Measurements from ENCODE around the gene CRK. TPM values are rescaled to one million over a fixed set of nuclear protein-coding genes. Genes with fewer than 3 reads are reported as not detected.
"Not testable (repeated sequence)": the region's sequence is repeated elsewhere in the genome, so short reads cannot be mapped to it uniquely, and the experiment has no call there.

The CRK gene
- total RNA-seq, 2 experiments from 2014 or later, result 20.6 to 21.3 TPM

- ChIA-PET CTCF (interaction anchor here (1.4 kb wide), 1 partner anchor 36 kb away, joined by 3 read pairs; no protein-coding TSS in a partner anchor), POLR2A (interaction anchor here (0.5 to 0.6 kb wide), 2 partner anchors 12 to 113 kb away, joined by 3 to 5 read pairs; no protein-coding TSS in a partner anchor)
Measured at GRCh38 chr17:1402262-1402586, 53.8 kb downstream of the CRK start.

- ChIA-PET CTCF (interaction anchor here (0.6 to 2.1 kb wide), 6 partner anchors 8 to 115 kb away, joined by 3 to 9 read pairs (median 6); no protein-coding TSS in a partner anchor), POLR2A (interaction anchor here (0.6 to 2.1 kb wide), 7 partner anchors 8 to 163 kb away, joined by 3 to 6 read pairs (median 4); partner anchors contain the start of gene PITPNA)
Measured at GRCh38 chr17:1399679-1400512, 56.1 kb downstream of the CRK start, which contains the start of gene YWHAE. Gene YWHAE (minus strand): TSS chr17:1400222. CDS start chr17:1400110, 112 bp downstream.

- ChIA-PET POLR2A (interaction anchor here (1.4 to 2.1 kb wide), 3 partner anchors 7 to 37 kb away, joined by 4 to 5 read pairs (median 5); no protein-coding TSS in a partner anchor), CTCF (interaction anchor here (1.2 to 2.0 kb wide), 3 partner anchors 27 to 116 kb away, joined by 3 to 9 read pairs (median 5); no protein-coding TSS in a partner anchor)
Measured at GRCh38 chr17:1398931-1399678, 56.9 kb downstream of the CRK start.

- POLR2A ChIA-PET, result interaction anchor here (1.0 kb wide), 1 partner anchor 36 kb away, joined by 3 read pairs; no protein-coding TSS in a partner anchor
- CTCF ChIA-PET, result interaction anchor here (4.7 kb wide), 1 partner anchor 33 kb away, joined by 17 read pairs; no protein-coding TSS in a partner anchor
Measured at GRCh38 chr17:1398028-1398427, 58.0 kb downstream of the CRK start.

- CTCF ChIA-PET, result interaction anchor here (0.5 to 4.7 kb wide), 2 partner anchors 31 to 171 kb away, joined by 4 to 17 read pairs; no protein-coding TSS in a partner anchor
- POLR2A ChIA-PET, result not testable (repeated sequence)
Measured at GRCh38 chr17:1395876-1396665, 60.0 kb downstream of the CRK start.

- CTCF ChIA-PET, result interaction anchor here (0.7 to 2.8 kb wide), 4 partner anchors 9 to 58 kb away, joined by 3 to 14 read pairs (median 6); partner anchors contain the start of gene YWHAE
- POLR2A ChIA-PET, result interaction anchor here (1.6 kb wide), 1 partner anchor 8 kb away, joined by 5 read pairs; the partner anchor contains the start of gene YWHAE
Measured at GRCh38 chr17:1391577-1391976, 64.5 kb downstream of the CRK start.

GRCh38 chr17:1390432-1391367 lies 65.3 kb downstream of the CRK start:
- CTCF ChIA-PET, result interaction anchor here (0.6 to 2.8 kb wide), 5 partner anchors 10 to 57 kb away, joined by 3 to 14 read pairs (median 5); partner anchors contain the start of gene YWHAE
- POLR2A ChIA-PET, result interaction anchor here (0.6 to 1.6 kb wide), 3 partner anchors 9 to 14 kb away, joined by 5 to 7 read pairs (median 5); partner anchors contain the start of gene YWHAE

- CTCF ChIA-PET, result interaction anchor here (0.7 kb wide), 2 partner anchors 22 to 105 kb away, joined by 3 to 4 read pairs; no protein-coding TSS in a partner anchor
- POLR2A ChIA-PET, result not testable (repeated sequence)
Measured at GRCh38 chr17:1387490-1388227, 68.4 kb downstream of the CRK start.

GRCh38 chr17:1386675-1387190 lies 69.3 kb downstream of the CRK start:
- CTCF ChIA-PET, POLR2A ChIA-PET: not testable (repeated sequence)

GRCh38 chr17:1386265-1386664 lies 69.8 kb downstream of the CRK start:
- ChIA-PET POLR2A (no interaction called here), CTCF (interaction anchor here (0.6 kb wide), 1 partner anchor 14 kb away, joined by 3 read pairs; the partner anchor contains the start of gene YWHAE)

GRCh38 chr17:1385861-1386260 lies 70.2 kb downstream of the CRK start:
- ChIA-PET CTCF (interaction anchor here (0.6 kb wide), 1 partner anchor 14 kb away, joined by 3 read pairs; the partner anchor contains the start of gene YWHAE), POLR2A (no interaction called here)

- ChIA-PET POLR2A (no interaction called here), CTCF (no interaction called here)
Measured at GRCh38 chr17:1384905-1385435, 71.1 kb downstream of the CRK start.

- ChIA-PET POLR2A (interaction anchor here (0.8 kb wide), 1 partner anchor 15 kb away, joined by 3 read pairs; no protein-coding TSS in a partner anchor), CTCF (interaction anchor here (0.8 to 2.7 kb wide), 2 partner anchors 11 to 15 kb away, joined by 3 to 12 read pairs; no protein-coding TSS in a partner anchor)
Measured at GRCh38 chr17:1379930-1380313, 76.1 kb downstream of the CRK start.

- ChIA-PET POLR2A (interaction anchor here (0.6 to 0.8 kb wide), 3 partner anchors 13 to 27 kb away, joined by 3 read pairs; no protein-coding TSS in a partner anchor), CTCF (interaction anchor here (0.6 to 2.7 kb wide), 3 partner anchors 10 to 21 kb away, joined by 3 to 12 read pairs (median 6); partner anchors contain the start of gene YWHAE)
Measured at GRCh38 chr17:1379208-1379929, 76.7 kb downstream of the CRK start.

- CTCF ChIA-PET, result interaction anchor here (2.7 kb wide), 1 partner anchor 13 kb away, joined by 12 read pairs; no protein-coding TSS in a partner anchor
- POLR2A ChIA-PET, result not testable (repeated sequence)
Measured at GRCh38 chr17:1378476-1378860, 77.6 kb downstream of the CRK start.
